Left lobe of liver (tissue), 2 donors: ENCODE results near the gene AGMO. TPM values are rescaled to one million over a fixed set of nuclear protein-coding genes. Genes with fewer than 3 reads are reported as not detected.

Experiments used
- ATAC-seq: fragments of 200-7000 bp; cut with Tn5 transposase; one replicate; pipeline ENCODE4 v1.9.1; 2020; ENCODE audit warnings: mild to moderate bottlenecking, moderate library complexity
- DNase-seq: peaks from one replicate; pipeline ENCODE4 v3.0.0-alpha.2; 2020; ENCODE audit warnings: low spot score
- total RNA-seq: library from RNA; stranded (reverse); gene quantifications from one replicate; pipeline ENCODE4 v1.2.1, GENCODE V29; 2021
- donor health status: DM: no; HTN: no; CAD: no; lungs with moderate emphysema.
- donor health status: DM: no; HTN: yes; CAD: no.

Gene AGMO
- total RNA-seq, 1 donor from 2014 or later: 33.0 TPM

DNA sequence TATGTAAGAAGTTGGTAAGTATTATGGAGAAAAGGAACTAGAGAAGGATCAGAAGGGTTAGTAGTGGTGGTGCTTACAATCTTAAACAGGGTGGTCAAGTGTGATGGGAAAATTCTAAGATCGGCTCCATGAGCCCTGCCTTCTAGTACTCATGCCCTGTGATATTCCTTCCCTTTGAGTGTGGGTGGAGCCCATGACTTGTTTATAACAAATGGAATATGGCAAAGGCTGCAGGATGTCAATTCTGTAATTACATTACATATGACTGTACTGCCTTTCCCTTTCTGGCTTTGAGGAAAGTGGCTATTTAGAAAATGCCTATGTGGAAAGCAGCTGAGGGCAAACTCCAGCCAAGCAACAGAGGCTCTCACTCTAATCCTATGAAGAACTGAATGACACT lies 309.6 kb downstream of the AGMO start:
- no peak for DNase-seq

GRCh38 chr7:15248514-15248913 lies 313.3 kb downstream of the AGMO start:
- no peak for DNase-seq
- ATAC-seq: no peak

More for the DNA sequence above, 309.6 kb downstream of the AGMO start:
- no peak for ATAC-seq

DNA sequence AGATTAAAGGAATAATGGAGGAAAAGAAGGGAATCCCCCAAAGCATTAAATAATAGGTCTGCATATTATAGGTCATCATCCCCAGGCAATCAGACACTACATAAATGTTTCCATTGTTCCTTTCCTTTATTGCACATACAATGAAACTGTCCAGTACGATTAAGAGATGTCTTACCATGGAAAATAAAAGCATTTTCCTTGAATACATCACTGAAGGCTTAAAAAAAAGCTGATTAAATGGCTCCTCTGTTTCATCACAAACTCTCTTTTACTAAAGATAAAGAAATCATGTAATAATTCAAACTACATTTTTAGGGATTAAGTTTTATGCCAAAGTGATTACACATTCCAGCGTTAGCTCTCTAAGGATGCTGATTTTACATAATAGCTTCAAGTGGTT lies 316.0 kb downstream of the AGMO start:
- DNase-seq (no peak), ATAC-seq (no peak)

DNA sequence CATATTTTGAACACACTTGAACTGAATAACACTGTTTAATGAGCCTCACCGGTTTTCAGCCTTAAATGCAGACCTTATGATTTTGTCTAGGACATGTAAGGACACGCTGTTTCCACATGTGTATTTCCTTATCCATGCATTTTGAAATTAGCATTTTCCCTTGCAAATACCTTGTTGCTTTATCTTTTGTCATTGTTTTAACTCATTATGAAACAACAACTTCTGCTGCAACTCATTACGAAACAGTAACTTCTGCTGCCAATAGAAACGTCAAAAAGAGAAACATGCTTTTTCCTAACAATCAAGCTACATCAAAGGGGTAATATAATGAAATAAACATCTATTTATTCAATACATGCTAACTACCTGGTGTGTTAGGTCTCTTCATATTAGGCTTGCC lies 322.0 kb downstream of the AGMO start:
- ATAC-seq (no peak), DNase-seq (no peak)

- ATAC-seq: peak; percentile 27
- DNase-seq: no peak
These were observed 324.9 kb downstream of the AGMO start for GRCh38 chr7:15236952-15237351.

- DNase-seq: no peak
- ATAC-seq: no peak
These were observed 327.4 kb downstream of the AGMO start for GRCh38 chr7:15234431-15234830.

GRCh38 chr7:15228831-15229230 lies 333.0 kb downstream of the AGMO start:
- no peak for DNase-seq

DNA sequence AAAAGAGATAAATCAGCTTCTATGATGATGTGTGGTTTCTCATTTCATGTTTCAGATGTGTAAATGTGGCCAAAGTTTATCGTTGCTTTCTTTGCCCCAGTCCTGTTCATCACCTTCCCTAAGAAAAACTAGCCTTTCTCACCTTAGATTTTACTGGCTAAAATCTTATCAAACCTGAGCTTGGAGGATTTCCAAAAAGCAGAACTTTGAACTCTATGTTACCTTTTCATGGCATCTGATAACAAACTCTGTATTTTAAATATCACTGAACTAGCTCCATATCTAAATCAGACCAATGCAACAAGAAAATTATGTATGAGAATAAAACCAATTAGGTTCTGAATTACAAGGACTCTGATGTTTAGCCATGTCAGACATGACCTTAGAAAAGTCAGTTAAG lies 335.8 kb downstream of the AGMO start:
- ATAC-seq (peak; percentile 83), DNase-seq (no peak)

More at GRCh38 chr7:15228831-15229230, 333.0 kb downstream of the AGMO start:
- no peak for ATAC-seq

- ATAC-seq (no peak), DNase-seq (no peak)
These were observed 342.1 kb downstream of the AGMO start for GRCh38 chr7:15219758-15220157.

- no peak for ATAC-seq
- DNase-seq: no peak
These were observed 343.6 kb downstream of the AGMO start for GRCh38 chr7:15218261-15218660.

GRCh38 chr7:15215616-15216015 lies 346.2 kb downstream of the AGMO start:
- ATAC-seq: no peak

GRCh38 chr7:15214976-15215375 lies 346.8 kb downstream of the AGMO start:
- DNase-seq: no peak
- ATAC-seq: no peak

More at GRCh38 chr7:15215616-15216015, 346.2 kb downstream of the AGMO start:
- DNase-seq: no peak

GRCh38 chr7:15213093-15213492 lies 348.7 kb downstream of the AGMO start:
- ATAC-seq: peak; percentile 81
- DNase-seq: no peak

DNA sequence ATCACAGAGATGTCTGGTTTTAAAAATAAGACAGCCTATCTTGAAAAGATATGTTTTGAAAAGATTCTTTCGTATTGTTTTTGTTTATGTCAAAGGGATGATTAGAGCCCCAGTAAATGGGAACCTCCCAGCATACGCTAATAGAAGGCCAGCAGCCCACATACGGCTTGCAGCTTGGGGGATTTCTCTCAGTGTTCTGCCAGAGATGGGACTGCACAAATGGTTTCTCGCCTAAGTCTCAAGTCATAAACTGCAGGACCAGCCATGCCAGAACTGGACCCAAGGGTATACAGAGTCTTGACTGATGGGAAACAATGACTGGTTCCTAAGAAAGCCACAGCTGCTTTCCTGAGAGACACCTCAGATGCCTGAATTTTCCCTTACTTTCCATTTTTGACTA lies 352.4 kb downstream of the AGMO start:
- ATAC-seq (no peak), DNase-seq (no peak)

GRCh38 chr7:15204421-15204820 lies 357.4 kb downstream of the AGMO start:
- ATAC-seq (no peak), DNase-seq (no peak)

GRCh38 chr7:15199482-15199881 lies 362.3 kb downstream of the AGMO start:
- no peak for ATAC-seq
- DNase-seq: no peak

DNA sequence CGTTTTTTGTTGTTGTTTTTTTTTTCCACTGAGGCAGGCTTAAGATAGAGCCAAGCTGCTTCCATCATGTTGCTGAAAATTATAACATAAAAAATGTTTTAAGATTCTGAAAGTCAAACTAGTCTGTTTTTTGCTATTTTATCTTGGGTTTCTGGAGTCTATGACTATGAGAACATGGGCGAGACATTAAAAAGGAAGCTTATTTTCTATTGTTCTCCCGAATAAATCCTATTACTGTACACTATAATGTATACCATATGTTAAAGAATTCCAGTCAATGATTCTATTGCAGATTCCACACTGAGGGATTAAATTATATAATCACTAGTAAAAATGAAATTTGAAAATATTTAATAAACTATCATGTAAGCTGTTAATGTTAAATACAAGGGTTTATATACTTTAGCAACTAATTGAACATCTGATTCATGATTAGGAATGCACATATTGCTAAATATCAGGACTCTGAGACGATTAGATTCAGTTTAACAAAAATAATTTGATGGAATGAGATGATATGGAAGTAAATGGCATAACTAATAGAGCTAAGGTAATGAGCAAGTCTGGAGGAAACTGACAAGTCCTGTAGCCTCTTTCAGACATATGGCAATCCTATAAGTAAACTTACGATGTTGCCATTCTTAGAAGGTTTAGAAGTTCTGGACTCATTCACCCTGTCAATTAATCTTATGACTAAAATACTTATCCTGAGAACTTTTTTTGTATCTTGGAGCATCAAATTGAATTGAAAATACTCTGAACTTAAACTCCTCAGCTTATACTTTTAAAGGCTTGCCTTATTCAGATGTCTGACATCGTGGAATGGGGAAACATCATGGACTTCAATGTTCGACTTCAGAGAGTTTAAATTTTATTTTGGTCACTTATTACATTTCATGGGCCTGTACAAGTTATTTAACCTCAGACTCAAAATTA lies 364.5 kb downstream of the AGMO start:
- DNase-seq: no peak
- no peak for ATAC-seq

DNA sequence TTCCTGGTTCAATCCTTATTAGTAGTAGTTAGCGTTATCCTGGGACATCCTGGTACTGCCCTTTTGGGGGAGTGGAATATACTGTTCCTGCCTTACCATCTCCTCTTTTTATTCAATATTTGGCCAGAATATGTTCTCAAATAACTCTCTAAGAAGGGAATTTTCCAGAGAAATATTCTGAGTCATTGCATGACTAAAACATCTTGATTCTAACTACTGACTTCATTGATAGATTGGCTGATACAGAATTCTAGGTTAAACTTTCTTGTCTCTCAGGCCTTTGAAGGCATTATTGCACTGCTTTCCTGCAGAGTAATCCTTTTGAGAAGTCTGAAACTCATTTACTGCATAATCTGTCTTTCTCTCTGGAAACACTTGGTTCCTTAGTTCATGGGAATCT lies 383.8 kb downstream of the AGMO start:
- DNase-seq (no peak), ATAC-seq (no peak)

GRCh38 chr7:15176089-15176488 lies 385.7 kb downstream of the AGMO start:
- no peak for ATAC-seq
- DNase-seq: no peak

DNA sequence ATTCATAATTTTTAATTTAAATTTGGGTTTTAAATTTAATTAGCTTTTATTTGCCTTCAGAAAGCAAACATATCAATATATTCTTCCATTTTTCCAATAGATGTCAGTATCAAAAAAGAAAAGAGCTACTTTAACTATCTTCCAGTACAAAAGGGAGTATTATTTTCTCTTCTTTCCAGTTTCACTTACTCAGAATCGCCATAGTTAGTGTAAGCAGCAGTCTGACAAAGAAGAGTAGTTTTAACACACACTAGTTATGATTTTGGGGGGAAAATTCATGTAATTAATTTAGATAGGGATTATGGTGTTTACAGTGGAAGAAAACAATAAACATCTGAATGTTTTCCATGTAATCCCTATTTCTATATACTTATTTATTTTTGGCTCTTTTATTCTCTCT lies 386.7 kb downstream of the AGMO start:
- DNase-seq (no peak), ATAC-seq (no peak)

GRCh38 chr7:15174485-15174884 lies 387.3 kb downstream of the AGMO start:
- DNase-seq (no peak), ATAC-seq (no peak)

- ATAC-seq: no peak
- DNase-seq: no peak
These were observed 393.3 kb downstream of the AGMO start for GRCh38 chr7:15168489-15168888.

DNA sequence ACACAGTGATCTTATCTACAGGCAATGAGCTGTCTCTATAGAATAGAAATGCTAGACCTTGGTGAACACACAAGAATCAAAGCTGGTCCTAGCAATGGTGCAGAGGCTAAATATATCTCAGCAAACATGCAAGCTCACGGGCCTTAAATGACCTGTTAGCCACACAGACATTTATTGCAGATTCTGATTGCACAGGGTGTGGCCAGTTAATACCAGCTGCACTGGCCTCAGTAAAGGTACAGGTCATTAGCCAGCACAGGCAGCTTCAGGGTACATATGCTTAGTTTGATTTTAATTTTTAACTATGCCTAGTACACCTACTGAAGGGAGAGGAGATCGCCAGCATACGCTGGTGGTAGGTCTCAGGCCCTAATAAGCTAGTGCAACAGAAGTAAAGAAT lies 393.9 kb downstream of the AGMO start:
- DNase-seq: no peak
- peak; percentile 56 for ATAC-seq
